Middle frontal gyrus (tissue), 1 donor: ENCODE data around the gene RPP40.

Source experiments
- DNase-seq: peaks from one replicate; pipeline ENCODE4 v3.0.0-alpha.2; 2015; ENCODE audit warnings: low spot score; ENCODE audit errors: extremely low spot score

The RPP40 gene

GRCh38 chr6:4970739-4971395 lies 33.0 kb downstream of the RPP40 start:
- no peak for DNase-seq

GRCh38 chr6:4969609-4970285 lies 34.1 kb downstream of the RPP40 start:
- no peak for DNase-seq

DNA sequence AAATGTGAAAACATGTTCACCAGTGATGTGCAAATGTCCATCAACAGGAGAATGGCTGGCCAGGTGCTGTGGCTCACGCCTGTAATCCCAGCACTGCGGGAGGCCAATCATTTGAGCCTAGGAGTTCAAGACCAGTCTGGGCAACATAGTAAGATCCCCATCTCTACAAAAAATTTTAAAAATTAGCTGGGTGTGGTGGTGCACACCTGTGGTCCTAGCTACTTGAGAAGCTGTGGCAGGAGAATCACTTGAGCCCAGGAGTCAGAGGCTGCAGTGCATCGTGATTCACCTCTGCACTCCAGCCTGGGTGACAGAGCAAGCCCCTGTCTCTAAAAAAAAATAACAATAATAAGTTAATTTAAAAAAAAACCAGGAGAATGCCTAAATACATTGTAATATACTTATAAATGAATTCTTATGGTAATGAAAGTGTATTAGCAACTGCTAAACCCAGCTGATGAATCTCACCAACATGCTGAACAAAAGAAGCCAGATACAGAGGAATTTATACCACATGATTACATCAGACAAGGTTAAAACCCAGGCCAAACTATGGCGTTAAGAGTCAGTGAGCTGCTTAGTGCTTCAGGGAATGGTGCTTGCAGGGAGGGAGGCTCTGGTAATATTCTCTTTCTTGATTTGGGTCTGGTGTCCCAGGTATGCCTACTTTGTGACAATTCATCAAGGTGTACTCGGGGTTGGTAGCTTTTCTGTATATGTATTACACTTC lies 36.4 kb downstream of the RPP40 start:
- no peak for DNase-seq

DNA sequence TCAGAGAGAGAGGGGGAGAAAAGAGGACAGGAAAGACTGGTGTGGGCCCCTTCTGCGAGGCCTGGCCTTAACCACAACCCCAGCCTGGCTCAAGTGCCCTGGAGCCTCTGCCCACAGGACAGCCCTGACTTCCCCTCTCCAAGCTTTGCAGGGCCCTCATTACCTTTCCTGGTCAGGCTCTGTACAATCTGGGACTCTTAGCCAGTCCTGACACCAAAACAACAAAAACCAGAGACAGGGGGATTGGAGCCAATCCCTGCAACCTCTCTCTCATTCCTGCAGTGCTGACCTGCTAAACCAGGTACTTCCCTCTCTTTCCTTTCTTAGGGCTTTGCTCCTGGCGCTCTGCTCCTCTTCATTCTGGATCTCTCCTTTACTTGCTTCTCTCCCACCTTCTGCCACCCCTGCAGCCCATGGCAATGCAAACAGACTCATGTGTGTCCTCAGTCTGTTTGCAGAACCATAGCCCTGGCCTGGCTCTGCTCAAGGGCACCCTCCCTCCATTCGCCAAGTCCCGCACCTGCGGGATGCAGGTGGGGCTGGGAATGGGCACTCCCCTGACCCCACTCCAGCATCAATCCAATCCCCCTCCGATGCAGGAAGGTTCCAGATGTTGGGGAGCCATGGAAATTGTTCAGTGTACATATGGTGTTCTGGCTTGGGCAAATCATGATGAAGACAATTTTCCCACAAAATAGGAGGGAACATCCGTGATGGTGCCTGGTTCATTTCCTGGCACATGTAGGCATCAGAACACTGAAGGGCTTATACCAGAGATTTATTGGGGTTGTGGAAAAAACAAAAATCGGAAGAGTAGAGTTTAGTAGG lies 38.1 kb downstream of the RPP40 start:
- no peak for DNase-seq

DNA sequence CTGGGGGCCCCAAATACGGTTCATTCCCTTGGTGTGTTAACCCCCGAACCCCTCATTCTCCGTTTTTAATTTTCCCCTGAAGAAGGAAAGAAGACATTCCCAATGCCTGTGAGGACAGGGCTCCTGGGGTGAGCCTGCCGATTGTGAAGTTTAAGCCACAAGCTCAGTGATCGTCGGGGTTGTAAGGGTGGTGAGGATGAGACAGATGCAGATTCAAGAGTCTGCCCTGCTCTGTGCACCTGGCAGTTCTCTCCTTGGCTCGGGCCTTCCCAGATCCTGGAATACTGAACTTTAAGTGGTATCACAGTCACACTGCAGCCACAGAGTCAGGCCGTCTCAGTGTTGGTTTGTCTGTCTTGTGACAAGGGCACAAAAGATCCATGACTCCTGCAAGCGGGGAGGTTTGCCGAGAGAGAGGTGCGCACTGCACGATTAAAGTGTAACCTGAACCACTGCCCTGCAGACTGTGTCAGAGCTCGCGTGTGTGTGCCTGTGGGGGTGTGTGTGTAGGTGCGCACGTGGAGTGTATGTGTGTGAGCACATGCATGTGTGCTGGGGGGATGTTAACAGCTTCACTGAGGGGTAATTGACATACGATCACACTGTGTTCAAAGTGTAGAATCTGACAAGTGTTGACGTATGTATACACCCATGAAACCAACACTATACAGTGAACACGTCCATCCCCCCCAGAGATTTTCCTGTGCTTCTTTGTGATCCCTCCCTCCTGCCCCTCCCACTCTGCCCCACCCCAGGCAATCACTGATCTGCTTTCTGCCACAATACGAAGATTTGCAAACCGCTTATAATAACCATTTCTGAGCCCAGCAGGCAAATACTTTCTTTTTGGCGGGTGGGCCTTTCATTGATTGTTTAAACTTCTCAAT lies 38.9 kb downstream of the RPP40 start:
- DNase-seq: no peak

- no peak for DNase-seq
Measured at GRCh38 chr6:4962905-4963304, 40.9 kb downstream of the RPP40 start.

GRCh38 chr6:4961322-4962168 lies 42.3 kb downstream of the RPP40 start:
- DNase-seq: no peak

DNA sequence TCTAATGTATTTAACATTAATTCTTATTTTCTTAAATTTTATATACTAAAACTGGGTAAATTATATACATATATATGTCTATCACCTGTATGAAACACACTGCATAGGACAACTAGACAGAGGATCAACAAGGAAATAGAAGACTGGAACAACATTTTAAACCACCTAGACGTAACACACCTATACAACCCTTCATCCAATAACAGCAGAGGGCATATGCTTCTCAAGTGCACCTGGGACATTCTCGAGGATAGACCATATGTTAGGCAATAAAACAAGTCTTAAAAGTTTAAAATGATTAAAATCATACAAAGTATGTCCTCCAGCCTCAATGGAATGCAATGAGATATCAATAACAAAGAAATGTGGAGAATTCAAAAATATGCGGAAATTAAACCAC lies 45.2 kb downstream of the RPP40 start:
- no peak for DNase-seq

DNA sequence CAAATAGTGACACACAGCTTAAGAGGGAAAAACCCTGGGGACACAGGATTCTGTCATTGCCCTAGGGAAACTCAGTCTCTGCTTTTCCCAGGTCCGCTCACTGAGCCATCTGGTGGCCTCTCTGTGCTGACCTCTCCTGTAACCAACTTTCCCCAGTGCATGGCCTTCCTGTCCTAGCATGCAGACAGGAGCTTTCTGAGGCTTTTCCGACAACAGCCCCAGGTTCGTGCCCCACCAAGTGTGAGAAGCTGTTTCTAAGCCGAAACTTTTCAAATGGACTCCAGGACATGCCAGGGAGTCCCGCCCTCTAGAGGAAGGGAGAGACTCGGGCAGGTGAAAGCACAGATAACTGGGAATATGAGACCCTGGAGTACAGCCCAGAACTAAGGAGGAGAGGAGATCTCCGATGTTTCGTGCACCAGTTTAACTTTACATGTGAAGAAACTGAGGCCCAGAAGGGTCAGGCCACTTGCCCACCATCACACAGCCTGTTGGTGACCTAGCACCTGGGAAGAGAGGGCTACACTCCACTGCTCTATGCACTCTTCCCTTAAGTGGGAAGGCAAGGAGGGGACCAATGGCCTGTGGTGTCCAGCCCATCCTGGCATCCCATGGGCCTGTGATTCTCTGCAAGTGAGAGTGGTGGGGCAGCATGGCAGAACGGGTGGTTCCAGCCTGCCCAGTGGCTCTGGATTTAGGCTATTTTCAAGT lies 46.2 kb downstream of the RPP40 start:
- DNase-seq: no peak

DNA sequence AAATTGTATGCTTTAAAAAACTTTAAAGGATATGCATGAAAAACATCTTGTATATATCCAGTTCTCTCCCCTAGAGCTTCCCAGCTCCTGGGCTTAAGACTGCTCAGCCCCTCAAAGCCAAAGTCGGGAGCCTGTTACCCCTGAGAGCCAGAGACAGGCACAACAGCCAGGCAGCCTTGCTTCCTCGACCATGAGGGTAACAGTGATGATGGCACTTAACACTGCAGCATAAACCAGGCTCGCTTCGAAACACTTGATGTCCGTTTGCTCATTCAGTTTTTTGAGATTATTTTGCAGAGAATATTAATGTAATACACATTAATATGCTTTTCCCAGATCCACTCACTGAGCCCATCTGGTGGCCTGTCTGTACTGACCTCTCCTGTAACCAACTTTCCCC lies 47.2 kb downstream of the RPP40 start:
- no peak for DNase-seq

DNA sequence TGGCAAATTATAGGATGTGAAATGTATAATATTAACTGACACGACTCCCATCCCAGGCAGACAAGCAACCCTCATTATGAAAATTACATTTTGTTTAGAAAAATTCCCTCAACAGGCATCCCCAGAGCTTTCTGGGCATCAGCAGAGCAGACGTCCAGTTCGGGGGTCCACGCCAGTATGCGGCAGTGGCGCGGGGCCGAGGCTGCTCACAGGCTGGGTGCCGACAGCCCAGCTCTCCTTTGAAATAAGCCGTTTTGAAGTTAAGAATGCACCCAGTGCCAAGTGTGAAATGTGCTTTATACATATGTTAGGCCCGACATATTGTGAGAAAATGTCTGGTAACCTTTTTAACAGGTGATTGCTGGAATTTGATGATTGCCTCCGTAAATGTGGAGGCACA lies 50.4 kb downstream of the RPP40 start:
- DNase-seq: no peak

GRCh38 chr6:4950836-4951533 lies 52.9 kb downstream of the RPP40 start:
- no peak for DNase-seq

- DNase-seq: no peak
Measured at GRCh38 chr6:4950076-4950475, 53.8 kb downstream of the RPP40 start.

GRCh38 chr6:4948781-4949450 lies 54.9 kb downstream of the RPP40 start:
- DNase-seq: no peak

GRCh38 chr6:4947716-4948115 lies 56.1 kb downstream of the RPP40 start:
- DNase-seq: no peak

GRCh38 chr6:4946521-4946920 lies 57.3 kb downstream of the RPP40 start:
- no peak for DNase-seq
